Measurements from ENCODE around the gene ARFGAP3.
"Not testable (repeated sequence)": the region's sequence is repeated elsewhere in the genome, so short reads cannot be mapped to it uniquely, and the experiment has no call there.

The ARFGAP3 gene

DNA sequence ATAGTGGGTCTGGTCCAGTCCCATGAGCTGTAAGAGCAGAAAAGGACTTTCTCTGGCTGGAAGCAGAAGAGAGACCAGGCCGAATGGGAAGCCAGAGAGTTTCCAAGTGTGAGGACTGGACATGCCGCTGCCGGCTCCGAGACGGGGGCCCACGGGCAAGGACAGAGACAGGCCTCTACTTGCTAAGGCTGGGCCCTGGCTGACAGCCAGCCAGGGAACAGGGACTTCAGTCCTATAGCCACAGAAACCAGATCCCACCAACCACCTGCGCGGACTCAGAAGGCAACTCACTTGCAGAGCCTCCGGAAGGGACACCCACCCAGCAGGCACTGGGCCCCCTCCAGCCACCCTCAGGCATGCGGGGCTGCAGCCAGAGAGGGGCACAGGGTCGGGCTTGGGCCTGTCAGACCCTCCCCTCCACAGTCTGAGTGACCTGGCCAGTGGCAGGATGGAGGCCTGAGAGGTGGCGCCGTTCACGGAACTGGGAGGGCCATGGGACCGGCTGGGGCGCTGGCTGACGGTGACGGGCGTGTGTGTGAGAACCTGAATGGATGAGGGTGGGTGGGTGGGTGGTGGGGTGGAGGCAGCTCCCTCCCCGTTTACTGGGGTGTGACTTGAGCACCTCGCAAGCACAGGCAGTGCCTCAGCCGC, 88.6 kb downstream of the ARFGAP3 start:
- DNase-seq (ENCODE audit: low read depth): no peak

DNA sequence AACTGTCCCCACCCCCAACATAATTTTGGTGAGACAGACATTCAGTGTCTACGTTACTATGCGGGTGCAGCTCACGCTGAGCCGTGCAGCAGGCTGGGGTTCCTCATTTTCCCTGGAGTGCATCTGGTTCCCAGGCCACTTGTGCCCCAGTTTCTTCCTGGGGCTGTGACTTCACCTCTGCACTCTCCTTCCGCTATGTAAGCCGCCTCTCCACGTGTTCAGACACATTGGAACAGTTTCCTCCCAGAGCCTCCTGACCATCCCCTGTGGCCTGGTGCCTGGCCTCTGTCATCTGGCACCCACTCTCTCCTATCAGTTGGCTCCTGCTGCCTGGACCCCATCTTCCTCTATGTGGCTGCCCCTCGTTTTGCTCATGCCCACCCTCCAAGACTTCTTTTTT, 90.2 kb downstream of the ARFGAP3 start:
- DNase-seq (ENCODE audit: low read depth): no peak

DNA sequence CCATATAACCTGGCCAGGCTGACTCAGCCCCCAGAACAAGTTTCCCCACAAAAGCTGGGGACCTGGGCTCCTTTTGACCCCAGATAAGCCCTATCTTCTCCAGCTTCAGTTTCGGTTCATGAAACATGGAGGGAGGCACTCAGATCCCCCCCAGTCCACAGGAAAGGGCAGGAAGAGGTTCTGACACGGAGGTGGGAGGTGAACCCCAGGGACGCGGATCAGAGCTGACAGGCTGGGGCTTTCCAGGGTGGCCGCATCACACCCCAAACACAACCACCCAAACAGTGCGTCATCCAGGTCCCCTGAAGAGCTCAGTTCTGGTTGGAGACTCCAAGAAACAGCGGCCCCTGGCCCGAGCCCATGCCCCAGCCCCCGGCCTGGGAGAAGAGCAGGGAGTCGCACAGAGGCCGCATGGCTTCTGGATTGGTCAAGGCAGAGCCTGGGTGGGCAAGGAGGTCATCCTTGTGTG, 92.1 kb downstream of the ARFGAP3 start:
- DNase-seq (ENCODE audit: low read depth): no peak

DNA sequence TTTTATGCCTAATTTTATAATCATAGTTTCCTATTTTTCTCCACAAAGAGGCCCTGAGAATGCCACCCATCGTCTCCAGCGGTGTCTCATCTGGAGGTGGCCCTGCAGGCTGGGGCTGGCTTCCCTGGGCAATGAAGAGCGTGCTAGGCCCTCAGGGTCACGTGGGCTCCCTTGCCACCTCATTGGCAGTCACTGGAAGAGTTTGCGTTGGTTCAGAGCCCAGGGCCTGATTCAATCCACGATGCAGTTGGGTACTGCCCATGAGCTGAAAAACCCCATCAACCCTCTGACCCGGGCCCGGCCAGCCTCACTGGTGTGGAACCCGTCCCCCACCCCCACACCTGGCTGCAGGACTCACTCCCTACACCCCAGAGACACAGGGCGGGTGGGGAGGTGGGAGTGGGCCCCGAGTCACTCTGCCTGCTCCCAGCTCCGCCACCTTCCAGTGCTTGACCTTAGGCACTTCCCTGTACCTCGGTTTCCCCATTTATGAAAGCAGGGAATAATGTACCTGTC, 93.0 kb downstream of the ARFGAP3 start:
- no peak for DNase-seq (ENCODE audit: low read depth)

DNA sequence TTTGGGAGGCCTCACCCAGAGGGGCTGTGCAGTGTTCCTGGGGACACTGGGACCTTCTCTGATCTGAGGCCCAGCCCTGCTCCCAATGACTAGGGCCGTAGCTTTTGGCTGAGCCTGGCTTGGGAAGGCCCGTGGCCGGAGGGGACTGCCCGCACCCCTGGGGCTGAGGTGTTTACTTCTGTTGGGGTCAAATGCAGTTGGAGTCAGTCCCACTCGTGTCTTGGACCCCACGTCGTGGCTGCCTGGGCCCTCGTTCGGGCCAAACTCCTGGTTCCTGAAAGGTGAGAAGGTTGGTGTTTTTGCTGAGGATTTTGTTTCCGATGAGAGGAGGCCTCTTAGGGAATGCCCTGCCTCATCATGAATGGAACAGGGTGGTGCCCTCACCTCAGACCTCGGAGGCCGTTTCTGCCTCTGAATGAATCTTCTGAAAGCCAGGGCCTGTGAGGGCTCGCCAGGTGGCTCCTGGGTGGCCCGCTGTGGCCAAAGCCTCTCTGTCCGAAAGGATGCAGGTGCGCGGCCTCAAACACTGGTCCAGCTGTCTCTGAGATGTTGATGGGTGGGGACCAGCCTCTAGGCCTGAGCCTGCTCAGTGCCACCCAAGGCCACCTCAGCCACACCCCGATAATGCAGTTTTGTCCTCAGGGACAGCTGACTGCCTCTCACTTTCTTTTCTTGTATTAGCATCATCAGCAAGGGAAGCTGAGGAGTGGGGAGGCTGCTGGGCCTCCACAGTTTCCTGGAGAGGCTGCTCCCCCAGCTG, 96.1 kb downstream of the ARFGAP3 start:
- no peak for DNase-seq (ENCODE audit: low read depth)

DNA sequence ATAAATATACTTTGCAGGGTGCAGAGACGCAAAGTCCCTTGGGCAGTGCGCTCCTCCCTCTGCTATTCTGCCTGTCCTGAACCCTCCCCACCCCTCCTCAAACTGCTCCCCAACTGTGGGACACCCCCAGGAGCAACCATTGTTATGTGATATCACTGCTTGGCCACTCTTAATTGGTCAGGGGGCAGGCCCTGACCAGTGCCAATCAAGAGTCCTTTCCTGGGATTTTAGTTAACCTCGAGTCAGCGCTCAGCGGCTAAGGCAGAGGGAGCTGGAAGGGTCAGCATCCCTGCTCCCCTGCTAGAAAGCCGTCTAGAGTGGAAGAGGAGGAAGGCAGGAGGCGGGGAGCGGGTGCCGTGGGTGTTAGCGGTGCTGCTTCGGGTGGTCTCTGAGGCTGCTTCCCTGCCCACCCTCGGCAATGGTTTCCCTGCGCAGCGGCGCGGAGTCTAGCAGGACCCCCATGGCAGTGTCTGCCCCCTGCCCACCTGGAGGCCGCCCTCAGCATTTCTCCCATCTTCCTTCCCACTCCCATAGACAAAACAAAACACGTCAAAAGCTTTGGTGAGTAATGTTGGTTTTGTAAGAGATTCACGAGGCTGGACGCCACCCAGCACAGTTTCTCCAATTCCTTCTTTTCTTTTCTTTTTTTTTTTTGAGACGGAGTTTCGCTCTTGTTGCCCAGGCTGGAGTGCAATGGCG, 98.0 kb downstream of the ARFGAP3 start:
- DNase-seq (ENCODE audit: low read depth): no peak

DNA sequence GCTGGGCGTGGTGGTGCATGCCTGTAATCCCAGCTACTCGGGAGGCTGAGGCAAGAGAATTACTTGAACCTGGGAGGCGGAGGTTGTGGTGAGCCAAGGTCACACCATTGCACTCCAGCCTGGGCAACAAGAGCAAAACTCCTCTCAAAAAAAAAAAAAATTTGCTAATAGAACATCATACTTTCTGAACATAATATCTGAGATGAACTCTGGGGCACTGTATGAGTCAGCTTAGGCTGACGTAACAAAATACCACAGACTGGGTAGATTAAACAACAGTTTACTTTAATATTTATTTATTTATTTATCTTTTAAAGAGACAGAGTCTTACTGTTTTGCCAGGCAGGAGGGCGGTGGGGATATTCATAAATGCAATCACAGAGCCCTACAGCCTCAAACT, 101.5 kb downstream of the ARFGAP3 start:
- DNase-seq (ENCODE audit: low read depth): not testable (repeated sequence)

DNA sequence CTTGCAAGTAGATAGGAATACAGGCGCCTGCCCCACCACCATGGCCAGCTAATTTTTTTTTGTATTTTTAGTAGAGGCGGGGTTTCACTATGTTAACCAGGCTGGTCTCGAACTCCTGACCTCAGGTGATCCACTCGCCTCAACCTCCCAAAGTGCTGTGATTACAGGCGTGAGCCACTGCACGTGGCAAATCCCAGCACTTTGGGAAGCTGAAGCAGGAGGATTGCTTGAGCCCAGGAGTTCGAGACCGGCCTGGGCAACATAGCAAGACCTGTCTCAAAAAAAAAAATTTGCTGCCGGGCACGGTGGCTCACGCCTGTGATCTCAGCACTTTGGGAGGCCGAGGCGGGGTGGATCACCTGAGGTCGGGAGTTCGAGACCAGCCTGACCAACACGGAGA, 102.0 kb downstream of the ARFGAP3 start:
- not testable (repeated sequence) for DNase-seq (ENCODE audit: low read depth)

DNA sequence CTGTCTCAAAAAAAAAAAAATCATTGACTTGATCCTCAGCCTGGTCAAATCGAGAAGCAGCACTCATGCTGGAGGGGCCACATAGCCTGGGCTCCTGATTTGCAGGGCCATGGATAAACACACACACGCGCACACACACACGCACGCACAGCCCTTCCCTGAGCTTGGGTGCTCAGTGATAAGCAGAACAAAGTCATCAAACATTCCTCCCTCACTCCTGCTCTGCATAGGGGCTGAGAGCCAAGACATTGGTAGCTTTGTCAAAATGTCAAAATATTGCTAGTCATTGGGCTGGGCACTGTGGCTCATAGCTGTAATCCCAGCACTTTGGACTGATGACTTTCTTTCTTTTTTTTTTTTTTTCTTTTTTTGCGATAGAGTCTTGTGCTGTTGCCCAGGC, 102.4 kb downstream of the ARFGAP3 start:
- DNase-seq (ENCODE audit: low read depth): no peak

DNA sequence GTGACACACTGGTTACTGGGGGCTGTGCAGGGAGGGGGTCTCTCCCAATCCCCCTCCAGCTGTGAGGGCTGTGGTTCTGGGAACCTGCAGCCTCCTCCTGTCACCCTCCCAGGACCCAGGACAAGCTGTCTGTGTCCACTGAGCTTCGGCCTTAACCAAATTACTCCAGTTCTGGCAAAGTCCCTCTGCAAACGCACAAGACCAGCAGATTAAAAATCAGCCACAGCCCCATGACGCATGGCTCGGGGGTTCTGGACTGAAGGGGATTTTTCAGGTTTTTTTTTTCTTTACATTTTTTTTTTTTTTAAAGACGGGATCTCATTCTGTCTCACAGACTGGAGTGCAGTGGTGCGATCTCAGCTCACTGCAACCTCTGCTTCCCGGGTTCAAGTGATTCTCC, 104.2 kb downstream of the ARFGAP3 start:
- DNase-seq (ENCODE audit: low read depth): no peak

DNA sequence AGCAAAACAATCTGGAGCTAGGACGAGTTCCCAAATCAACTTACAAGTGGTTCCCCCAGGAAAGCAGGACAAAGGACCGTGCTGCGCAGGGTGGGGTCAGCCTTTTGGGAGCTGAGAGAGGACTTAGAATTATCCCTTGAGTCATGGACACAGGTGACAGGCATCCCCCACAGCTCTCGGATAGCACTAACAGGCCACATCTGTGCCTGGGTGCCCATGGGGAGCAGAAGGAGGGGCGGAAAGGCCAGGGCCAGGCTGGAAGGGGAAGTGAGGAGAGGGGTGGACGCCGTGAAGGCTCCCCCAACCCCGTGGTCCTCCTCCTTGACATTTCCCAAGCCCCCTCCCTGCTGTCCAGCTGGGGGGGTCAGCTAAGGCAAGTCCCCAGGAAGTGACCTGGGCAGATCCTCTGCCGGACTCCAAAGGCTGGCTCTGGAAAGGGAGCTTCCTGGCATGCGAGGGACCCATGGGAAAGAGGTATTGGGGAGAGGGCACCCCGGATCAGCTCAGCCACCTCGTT, 104.8 kb downstream of the ARFGAP3 start:
- no peak for DNase-seq (ENCODE audit: low read depth)

DNA sequence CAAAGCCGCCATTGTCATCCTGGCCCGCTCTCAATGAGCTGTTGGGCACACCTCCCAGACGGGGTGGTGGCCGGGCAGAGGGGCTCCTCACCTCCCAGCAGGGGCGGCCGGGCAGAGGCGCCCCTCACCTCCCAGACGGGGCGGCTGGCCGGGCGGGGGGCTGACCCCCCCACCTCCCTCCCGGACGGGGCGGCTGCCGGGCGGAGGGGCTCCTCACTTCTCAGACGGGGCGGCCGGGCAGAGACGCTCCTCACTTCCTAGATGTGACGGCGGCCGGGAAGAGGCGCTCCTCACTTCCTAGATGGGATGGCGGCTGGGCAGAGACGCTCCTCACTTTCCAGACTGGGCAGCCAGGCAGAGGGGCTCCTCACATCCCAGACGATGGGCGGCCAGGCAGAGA, 106.7 kb downstream of the ARFGAP3 start:
- DNase-seq (ENCODE audit: low read depth): not testable (repeated sequence)

DNA sequence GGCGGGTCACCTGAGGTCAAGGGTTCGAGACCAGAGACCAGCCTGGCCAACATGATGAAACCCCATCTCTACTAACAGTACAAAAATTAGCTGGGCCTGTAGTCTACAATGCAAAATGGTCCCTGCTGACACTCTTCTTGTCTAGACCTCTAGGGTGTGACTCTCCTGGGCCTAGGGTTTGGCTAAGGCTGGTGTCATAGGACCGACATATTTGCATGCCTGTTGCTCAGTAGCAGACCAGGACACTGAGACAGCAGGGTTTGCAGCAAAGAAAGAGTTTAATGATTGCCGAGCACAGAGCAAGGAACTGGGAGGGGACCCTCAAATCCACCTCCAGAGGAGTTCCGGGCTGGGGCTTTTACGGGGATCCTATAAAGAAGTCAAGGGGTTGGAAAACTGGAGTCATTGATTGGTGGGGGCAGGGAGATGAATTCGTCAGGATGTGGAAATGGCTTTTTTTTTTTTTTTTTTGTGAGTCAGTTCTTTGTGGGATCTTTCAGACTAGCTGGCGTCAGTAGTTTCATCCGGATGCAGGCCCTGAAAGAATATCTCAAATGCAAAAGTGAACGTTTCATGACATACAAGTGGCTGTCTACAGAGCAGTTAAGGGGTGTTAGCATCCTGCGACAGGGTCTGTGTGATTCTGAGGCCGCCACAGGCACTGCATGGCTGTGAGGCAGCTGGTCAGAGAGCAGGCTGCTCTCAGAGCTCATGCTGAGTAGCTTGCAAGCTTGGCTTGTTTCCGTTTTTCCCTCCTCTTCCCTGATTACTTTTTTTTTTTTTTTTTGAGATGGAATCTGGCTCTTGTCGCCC, 109.2 kb downstream of the ARFGAP3 start:
- no peak for DNase-seq (ENCODE audit: low read depth)

All from activated gamma-delta T cell treated with anti-CD3 and anti-CD28 coated beads, Interleukin-2, amount 50 U/mL, for 16 hours (primary cell).